Epithelial cell of proximal tubule (primary cell): Measurements from ENCODE around the gene TSPAN15. TPM values are rescaled to one million over a fixed set of nuclear protein-coding genes. Genes with fewer than 3 reads are reported as not detected.

Source experiments
- DNase-seq: peaks from one replicate; pipeline ENCODE4 v3.0.0-alpha.2; 2011; ENCODE audit warnings: low read depth
- H3K4me3 ChIP-seq: 2 replicates; pipeline ENCODE4 v1.5.1; 2011; ENCODE audit warnings: low read depth, mild to moderate bottlenecking, low read length
- total RNA-seq: library from RNA; depleted of rRNA; stranded (reverse); fragments of >200 nt; gene quantifications from 2 replicates; pipeline ENCODE4 v1.2.3, GENCODE V29; 2015
- TF ChIP-seq, protein P1 (sequence below): conservative IDR thresholded peaks from 2 replicates; pipeline ENCODE4 v1.5.1; 2012; ENCODE audit warnings: low read depth, mild to moderate bottlenecking, low read length

Gene TSPAN15
- total RNA-seq, 1 donor from 2014 or later, result 28.6 TPM

DNA sequence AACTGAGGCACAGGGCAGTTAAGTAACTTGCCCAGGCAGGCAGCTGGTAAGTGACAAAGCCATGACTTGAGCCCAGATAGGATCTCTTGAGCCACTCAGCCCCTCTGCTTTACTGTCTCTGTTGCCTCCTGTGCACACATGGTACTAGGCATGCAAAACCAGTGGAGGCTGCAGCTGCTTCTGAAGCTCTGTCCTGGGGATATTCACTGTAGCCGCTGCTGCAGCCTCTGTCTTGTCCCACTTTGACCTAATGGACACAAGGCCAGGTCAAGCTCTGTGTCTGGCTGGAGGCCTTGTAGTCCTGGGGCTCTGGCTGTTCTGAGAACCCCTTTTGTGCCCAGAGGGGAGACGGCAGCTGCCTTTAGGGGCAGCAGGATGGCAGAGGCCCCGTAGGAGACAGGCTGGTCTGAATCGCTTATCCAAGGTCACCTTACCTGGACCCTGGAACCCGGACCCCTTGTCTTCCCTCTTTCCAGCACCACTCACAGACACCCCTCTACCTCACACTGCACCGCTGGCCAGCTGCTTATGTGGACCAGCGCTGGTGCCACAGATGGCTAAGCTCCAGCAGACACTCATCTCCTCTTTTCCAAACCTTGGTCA is 57.6 kb downstream of the TSPAN15 start:
- no peak overlapping the region for H3K4me3 ChIP-seq
- DNase-seq, result no peak
- TF ChIP-seq, protein P1, sequence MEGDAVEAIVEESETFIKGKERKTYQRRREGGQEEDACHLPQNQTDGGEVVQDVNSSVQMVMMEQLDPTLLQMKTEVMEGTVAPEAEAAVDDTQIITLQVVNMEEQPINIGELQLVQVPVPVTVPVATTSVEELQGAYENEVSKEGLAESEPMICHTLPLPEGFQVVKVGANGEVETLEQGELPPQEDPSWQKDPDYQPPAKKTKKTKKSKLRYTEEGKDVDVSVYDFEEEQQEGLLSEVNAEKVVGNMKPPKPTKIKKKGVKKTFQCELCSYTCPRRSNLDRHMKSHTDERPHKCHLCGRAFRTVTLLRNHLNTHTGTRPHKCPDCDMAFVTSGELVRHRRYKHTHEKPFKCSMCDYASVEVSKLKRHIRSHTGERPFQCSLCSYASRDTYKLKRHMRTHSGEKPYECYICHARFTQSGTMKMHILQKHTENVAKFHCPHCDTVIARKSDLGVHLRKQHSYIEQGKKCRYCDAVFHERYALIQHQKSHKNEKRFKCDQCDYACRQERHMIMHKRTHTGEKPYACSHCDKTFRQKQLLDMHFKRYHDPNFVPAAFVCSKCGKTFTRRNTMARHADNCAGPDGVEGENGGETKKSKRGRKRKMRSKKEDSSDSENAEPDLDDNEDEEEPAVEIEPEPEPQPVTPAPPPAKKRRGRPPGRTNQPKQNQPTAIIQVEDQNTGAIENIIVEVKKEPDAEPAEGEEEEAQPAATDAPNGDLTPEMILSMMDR, result no peak

DNA sequence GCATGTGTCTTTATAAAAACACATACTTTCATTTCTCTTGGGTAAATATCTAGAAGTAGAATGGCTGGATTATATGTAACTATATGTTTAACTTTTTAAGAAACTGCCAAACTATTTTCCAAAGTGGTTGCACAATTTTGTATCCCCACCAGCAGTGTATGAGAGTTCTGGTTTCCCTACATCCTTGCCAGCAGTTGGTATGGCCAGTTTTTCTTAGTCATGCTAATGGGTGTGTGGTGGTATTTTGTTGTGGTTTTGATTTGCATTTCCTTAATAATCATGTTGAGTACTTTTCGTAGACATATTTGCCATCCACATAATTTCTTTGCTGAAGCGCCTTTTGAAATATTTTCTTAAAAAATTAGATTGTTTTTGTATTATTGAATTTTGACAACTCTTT is 61.6 kb downstream of the TSPAN15 start:
- no peak for DNase-seq
- TF ChIP-seq, protein P1, result no peak
- no peak overlapping the region for H3K4me3 ChIP-seq

DNA sequence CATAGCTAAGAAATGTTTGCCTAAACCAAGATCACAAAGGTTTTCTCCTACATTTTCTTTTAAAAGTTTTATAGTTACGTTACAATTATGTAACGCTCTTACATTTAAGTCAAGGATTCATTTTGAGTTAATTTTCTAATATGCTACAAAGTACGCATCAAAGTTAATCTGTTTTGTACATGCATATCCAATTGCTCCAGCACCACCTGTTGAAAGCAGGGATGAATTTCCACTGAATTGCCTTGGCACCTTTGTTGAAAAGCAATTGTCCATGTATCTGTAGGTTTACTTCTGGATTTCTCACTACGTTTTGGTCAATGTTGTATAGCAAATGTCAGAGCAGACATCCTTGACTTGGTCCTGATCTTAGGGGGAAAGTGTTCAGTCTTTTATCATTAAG is 62.4 kb downstream of the TSPAN15 start:
- no peak for DNase-seq
- TF ChIP-seq, protein P1, result peak; percentile 25
- no peak overlapping the region for H3K4me3 ChIP-seq

DNA sequence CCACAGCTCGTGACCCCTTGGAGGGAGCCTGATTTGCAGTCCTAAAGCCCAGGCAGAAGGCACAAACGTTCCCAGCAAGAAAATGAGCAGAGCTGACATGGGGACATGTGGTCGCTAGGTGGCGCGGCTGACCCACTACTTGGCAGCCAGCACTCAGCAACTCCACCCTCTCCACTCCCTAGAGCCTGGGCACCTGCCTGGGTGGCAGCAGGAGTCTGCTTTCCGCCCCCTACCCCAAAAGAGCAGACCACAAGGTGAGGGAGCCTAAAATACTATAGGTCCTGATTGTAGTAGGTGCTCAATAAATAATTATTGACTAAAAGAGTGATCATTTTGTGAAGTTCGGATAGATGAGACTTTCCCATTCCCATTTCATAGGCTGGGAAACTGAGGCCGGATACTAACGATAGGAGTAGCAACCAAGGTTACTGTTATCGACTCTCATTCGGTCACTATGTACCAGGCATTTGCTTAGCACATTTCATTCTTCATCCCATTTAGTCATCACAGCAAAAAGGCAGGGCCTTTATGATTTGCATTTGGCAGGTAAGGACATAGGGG is 64.5 kb downstream of the TSPAN15 start:
- no peak for DNase-seq
- TF ChIP-seq, protein P1, result peak; percentile 91
- H3K4me3 ChIP-seq, result no peak overlapping the region

DNA sequence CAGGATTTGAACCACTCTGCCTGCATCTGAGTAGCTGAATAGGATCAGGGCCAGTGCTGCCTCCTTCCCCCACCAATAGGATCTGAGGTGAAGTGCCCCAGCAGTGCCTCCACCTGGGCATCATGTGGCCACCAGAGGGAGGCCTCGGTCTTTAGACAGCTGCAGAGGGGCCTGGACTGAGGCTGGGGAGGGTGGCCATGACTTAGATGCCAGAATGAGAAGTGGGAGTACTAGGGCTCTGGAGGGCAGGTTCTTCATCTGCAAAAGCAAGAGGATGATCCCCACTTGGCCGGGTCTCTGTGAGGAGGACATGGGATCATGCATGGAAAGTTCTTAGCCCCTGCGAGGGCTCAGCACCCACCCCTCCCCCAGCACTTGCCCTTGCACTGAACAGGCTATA is 65.1 kb downstream of the TSPAN15 start:
- TF ChIP-seq, protein P1, result peak; percentile 41
- no peak overlapping the region for H3K4me3 ChIP-seq
- DNase-seq, result no peak

DNA sequence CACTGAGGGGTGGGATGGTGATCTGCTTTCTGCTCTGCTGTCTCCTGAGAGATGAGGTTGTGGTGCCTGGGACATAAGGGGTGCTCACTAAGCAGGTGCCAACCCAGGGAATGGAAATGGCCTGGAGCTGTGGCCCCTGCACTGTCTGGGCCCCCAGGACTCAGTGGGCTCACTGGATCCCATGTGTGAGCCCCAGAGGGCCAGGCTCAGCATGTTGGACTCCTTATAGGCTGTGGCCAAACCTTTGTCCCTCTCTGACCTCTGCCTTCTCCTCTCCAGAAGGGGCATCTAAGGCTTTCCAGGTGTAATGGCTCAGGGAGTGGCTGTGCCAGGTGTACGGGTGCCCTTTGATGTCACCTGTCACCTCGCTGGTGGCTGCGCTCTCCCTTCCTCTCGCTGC is 65.5 kb downstream of the TSPAN15 start:
- H3K4me3 ChIP-seq, result no peak overlapping the region
- TF ChIP-seq, protein P1, result no peak
- DNase-seq, result no peak

DNA sequence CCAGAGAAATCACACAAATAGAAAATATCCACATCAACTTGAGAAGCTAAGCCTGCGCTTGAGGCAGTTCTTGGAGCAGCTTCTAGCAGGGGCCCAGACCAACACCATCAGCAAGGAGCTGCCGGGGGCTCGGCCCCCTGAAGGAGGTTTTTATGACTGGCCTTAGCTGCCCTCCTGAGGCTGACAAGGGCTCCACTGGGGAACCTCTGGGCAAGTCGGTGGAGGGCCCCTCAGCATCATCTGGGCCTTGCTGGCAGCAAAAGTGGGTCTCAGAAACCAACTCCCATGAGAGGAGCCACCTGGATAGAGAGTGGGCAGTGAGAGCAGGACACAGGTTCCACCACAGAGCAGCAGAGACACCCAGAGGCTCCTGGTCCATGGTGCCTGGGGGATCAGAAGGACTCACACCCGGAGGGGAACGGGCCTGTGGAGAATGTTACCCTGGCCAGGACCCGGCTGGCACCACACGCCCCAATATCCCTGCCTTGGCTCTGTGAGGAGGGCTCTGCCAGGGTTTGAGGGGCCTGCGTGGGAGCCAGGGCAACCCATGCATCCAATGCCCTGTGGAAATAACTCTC is 66.1 kb downstream of the TSPAN15 start:
- H3K4me3 ChIP-seq, result no peak overlapping the region
- TF ChIP-seq, protein P1, result no peak
- no peak for DNase-seq
